Ovary (tissue), 3 donors: ENCODE data around the gene EN2.

Experiments used
- CTCF ChIP-seq, 3 donors: fragments of 450-650 bp in 2 of 3; fragments of 200-600 bp in 1 of 3; IDR thresholded peaks; one replicate each; pipeline versions ENCODE4 v1.5.1 to v1.8.0; 2016 to 2022; ENCODE audit warnings: antibody characterized with exemption in 3 of 3, mild to moderate bottlenecking in 1 of 3
- EP300 ChIP-seq: sonication (generic); formaldehyde crosslinking; IDR thresholded peaks from one replicate; pipeline ENCODE4 v1.6.1; 2017; ENCODE audit warnings: antibody characterized with exemption
- POLR2A ChIP-seq: fragments of 450-650 bp; IDR thresholded peaks from one replicate; pipeline ENCODE4 v1.6.1; 2017; ENCODE audit warnings: antibody characterized with exemption, mild to moderate bottlenecking, moderate library complexity
- donor health status: DM: no; HTN: no; CAD: no.

GRCh38 chr7:155455132-155455693 lies 2.7 kb upstream of the EN2 start:
- TF ChIP-seq CTCF (IDR thresholded peaks at IDR 0.05) (no peak), POLR2A (no peak), EP300 (no peak)
